ENCODE data around the gene SORCS2. TPM values are rescaled to one million over a fixed set of nuclear protein-coding genes. Genes with fewer than 3 reads are reported as not detected.

SORCS2 gene
- total RNA-seq, 2 donors from 2014 or later, result 1.5 to 1.7 TPM

DNA sequence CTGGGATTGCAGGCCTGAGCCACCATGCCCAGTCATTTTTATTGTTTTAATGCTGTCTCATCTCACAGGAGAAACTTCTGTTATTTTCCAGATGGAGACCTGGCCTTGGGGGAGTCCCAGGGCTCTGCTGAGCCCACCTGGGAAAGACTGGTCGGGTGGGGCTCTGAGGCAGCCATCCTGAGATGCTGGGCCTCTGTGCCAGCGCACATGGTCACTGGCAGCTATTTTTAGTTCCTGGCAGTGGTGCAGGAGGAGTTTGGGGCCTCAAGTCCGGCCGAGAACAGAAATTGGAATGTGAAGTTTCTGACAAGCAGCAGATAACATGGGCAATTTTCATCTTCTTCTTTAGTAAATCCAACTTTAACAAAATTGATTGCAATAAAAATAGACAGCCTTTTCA is 44.5 kb downstream of the SORCS2 start:
- Histone ChIP-seq H3K36me3 (no peaks in the 10 kb centered on the region), H3K27ac (peak overlapping the region; percentile 68 to 71), H3K27me3 (no peaks in the 10 kb centered on the region), H3K9me3 (no peaks in the 10 kb centered on the region), H3K4me3 (no peak overlapping the region), H3K4me1 (peaks cover 0 to 24% of the 10 kb centered on the region in 2 donors)
- DNase-seq (ENCODE audit: low spot score), result no peak
- TF ChIP-seq, protein P1, sequence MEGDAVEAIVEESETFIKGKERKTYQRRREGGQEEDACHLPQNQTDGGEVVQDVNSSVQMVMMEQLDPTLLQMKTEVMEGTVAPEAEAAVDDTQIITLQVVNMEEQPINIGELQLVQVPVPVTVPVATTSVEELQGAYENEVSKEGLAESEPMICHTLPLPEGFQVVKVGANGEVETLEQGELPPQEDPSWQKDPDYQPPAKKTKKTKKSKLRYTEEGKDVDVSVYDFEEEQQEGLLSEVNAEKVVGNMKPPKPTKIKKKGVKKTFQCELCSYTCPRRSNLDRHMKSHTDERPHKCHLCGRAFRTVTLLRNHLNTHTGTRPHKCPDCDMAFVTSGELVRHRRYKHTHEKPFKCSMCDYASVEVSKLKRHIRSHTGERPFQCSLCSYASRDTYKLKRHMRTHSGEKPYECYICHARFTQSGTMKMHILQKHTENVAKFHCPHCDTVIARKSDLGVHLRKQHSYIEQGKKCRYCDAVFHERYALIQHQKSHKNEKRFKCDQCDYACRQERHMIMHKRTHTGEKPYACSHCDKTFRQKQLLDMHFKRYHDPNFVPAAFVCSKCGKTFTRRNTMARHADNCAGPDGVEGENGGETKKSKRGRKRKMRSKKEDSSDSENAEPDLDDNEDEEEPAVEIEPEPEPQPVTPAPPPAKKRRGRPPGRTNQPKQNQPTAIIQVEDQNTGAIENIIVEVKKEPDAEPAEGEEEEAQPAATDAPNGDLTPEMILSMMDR (IDR thresholded peaks at IDR 0.05), result no peak

DNA sequence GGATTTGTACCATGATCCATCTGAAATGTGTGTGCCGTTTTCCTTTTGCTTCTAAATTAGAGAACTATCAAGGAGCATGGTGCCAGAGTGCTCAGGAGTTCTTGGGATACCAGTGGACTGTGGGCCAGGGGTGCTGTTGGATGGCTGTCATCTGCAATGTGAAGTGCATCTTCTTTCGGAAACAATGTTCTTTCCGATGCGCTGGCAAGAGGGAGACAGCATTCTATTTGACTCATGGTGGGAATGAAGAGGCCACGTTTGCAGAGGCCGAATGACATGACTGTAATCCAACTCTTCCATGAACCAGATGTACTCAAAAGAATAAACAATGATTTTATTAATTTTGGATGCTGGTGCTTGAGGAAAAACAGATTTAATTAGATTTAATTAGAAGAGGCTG is 45.5 kb downstream of the SORCS2 start:
- peak overlapping the region; percentile 68 to 71 for H3K27ac ChIP-seq
- TF ChIP-seq, protein P1 (IDR thresholded peaks at IDR 0.05), result no peak
- H3K4me1 ChIP-seq, result peaks cover 0 to 24% of the 10 kb centered on the region in 2 donors
- no peak overlapping the region for H3K4me3 ChIP-seq
- no peaks in the 10 kb centered on the region for H3K27me3 ChIP-seq
- H3K36me3 ChIP-seq, result no peaks in the 10 kb centered on the region
- no peak for DNase-seq (ENCODE audit: low spot score)
- no peaks in the 10 kb centered on the region for H3K9me3 ChIP-seq

DNA sequence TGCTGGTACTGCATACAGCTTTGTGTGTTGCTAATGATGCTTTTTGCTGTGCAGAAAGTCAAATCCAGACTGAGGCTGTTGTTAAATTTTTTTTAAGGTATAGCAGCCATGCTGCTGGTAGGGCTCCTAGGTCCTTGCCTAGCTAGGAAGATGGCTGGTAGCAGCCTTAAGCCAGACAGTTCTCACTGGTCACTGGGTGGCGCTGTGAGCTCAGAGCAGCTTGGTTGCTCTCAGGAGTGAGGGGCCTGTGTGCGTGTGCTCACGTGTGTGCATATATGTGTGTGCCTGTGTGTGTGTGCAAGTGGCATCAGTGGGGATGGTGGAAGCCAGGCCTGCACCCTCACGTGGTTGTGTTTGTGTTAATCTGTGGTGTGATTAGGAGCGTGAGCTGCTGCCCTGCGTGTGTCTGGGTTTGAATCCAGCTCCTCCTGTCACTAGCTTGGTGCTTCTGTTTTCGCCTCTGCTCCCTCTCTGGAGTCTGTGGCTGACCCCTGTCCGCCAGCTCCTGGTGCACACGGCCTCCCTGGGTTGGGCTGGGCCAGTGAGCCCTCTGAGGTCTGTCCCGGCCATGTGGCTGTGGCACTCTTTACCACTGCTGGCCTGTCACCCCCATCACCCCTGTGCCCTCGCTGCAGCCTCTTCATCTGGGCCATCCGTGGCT is 46.1 kb downstream of the SORCS2 start:
- TF ChIP-seq, protein P1 (IDR thresholded peaks at IDR 0.05), result no peak
- Histone ChIP-seq H3K9me3 (no peaks in the 10 kb centered on the region), H3K4me1 (peaks cover 0 to 26% of the 10 kb centered on the region in 2 donors), H3K4me3 (no peak overlapping the region), H3K27me3 (no peaks in the 10 kb centered on the region), H3K36me3 (no peaks in the 10 kb centered on the region), H3K27ac (peak overlapping the region; percentile 68 to 71)
- DNase-seq (ENCODE audit: low spot score), result no peak

DNA sequence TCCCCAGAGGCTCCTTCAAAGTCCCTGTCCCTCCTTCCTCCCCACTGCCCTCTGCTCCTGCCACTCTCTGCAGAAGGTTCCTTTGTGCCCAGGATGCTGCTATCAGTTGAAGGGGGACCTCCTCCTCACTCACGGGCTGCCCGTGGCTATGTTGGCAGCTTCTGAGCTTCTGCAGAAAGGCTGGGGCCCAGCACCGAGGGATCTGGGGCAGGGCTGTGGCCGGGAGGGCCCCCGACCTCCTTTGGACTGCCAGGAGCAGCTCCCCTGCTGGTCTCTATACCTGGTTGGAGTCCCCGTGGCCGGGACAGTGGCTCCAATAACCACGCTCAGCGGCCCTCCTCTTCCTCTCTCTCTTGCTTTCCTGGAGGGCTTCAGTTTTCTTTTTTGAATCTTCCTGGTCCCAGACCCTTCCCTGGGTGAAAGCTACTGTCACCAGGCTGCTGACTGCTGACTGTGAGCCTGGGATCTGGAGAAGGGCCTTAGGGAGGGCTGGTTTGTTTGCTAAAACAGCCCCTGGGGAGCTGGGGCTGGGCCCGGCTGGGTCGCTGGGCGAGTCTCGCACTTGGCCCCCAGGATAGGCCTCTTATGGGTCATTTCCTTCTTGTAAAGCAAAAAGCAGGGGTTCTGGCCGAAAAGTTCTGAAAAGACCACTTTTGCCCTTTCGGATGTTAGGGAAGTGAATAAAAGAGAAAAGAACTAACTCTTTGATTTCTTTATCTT is 46.9 kb downstream of the SORCS2 start:
- peaks cover 0 to 34% of the 10 kb centered on the region in 2 donors for H3K4me1 ChIP-seq
- H3K27me3 ChIP-seq, result no peaks in the 10 kb centered on the region
- no peak overlapping the region for H3K4me3 ChIP-seq
- no peaks in the 10 kb centered on the region for H3K36me3 ChIP-seq
- H3K9me3 ChIP-seq, result no peaks in the 10 kb centered on the region
- TF ChIP-seq, protein P1 (IDR thresholded peaks at IDR 0.05), result no peak
- peak overlapping the region; percentile 13 to 71 for H3K27ac ChIP-seq
- DNase-seq (ENCODE audit: low spot score), result no peak

DNA sequence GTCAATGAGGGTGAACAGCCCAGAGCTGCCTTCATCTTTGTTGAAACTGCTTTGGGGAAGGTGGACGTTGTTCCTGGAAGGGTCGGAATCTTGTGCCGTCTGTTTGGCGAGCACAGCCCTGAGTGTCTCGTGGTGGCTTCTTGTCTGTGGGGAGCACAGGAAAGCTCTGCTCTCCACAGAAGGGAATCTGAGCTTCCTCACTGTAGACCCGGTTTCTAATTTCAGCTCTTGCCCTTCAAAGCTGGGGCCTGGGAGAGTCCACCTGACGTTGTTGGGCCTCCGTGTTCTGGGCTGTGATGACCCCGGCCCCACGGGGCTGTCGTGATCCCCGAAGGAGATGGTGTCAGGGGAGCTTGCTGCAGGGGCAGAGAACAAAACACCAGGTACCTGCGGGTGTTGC is 47.5 kb downstream of the SORCS2 start:
- TF ChIP-seq, protein P1 (IDR thresholded peaks at IDR 0.05), result no peak
- DNase-seq (ENCODE audit: low spot score), result no peak
- no peaks in the 10 kb centered on the region for H3K27me3 ChIP-seq
- peak overlapping the region; percentile 13 to 71 for H3K27ac ChIP-seq
- no peaks in the 10 kb centered on the region for H3K36me3 ChIP-seq
- no peak overlapping the region for H3K4me3 ChIP-seq
- no peaks in the 10 kb centered on the region for H3K9me3 ChIP-seq
- peaks cover 0 to 34% of the 10 kb centered on the region in 2 donors for H3K4me1 ChIP-seq
